H1 (cell line): ENCODE results near the gene TJP3. TPM values are rescaled to one million over a fixed set of nuclear protein-coding genes. Genes with fewer than 3 reads are reported as not detected.

Experiments
- CTCF ChIA-PET: fragments of 300-600 bp; sonication (Branson Sonifier 250); formaldehyde crosslinking; loops from one replicate; lab custom pipeline; 2021; ENCODE audit not compliant: partially characterized antibody; lab: Charles Lee
- POLR2A ChIA-PET: fragments of 300-600 bp; sonication (Branson Sonifier 250); formaldehyde crosslinking; loops from one replicate; lab custom pipeline; 2021; ENCODE audit warnings: inconsistent platforms; ENCODE audit not compliant: partially characterized antibody; lab: Charles Lee
- DNase-seq, 2 experiments: peaks; one replicate each; pipeline versions ENCODE4 v3.0.0 to v3.0.0-alpha.2; 2010 to 2022; ENCODE audit warnings: low spot score in 2 of 2, low read depth in 1 of 2, mixed read lengths in 1 of 2
- FAIRE-seq: peaks from 2 replicates; lab custom pipeline; 2011; peaks lifted over from hg19 to GRCh38; lab: Jason Lieb, UNC
- H2AFZ ChIP-seq: 2 replicates; pipeline ENCODE4 v1.8.1; 2012; ENCODE audit warnings: low read length, inconsistent platforms
- H2AK5ac ChIP-seq: 2 replicates; pipeline ENCODE4 v1.6.1; 2013; ENCODE audit warnings: low read depth, low read length
- H2BK120ac ChIP-seq: replicated peaks from 2 replicates; pipeline ENCODE3; 2013; ENCODE audit warnings: low read depth, low read length, inconsistent platforms
- H2BK12ac ChIP-seq: 2 replicates; pipeline ENCODE4 v1.6.1; 2013; ENCODE audit warnings: low read depth, low read length
- H2BK15ac ChIP-seq: 2 replicates; pipeline ENCODE4 v1.6.1; 2013; ENCODE audit warnings: low read length
- H2BK20ac ChIP-seq: 2 replicates; pipeline ENCODE4 v1.6.1; 2013; ENCODE audit warnings: low read length
- H2BK5ac ChIP-seq: 2 replicates; pipeline ENCODE4 v1.6.1; 2013; ENCODE audit warnings: low read depth, low read length
- H3K14ac ChIP-seq: 2 replicates; pipeline ENCODE4 v1.6.1; 2013; ENCODE audit warnings: inconsistent platforms; ENCODE audit not compliant: insufficient read length
- H3K18ac ChIP-seq: 2 replicates; pipeline ENCODE4 v1.6.1; 2013; ENCODE audit warnings: low read length; ENCODE audit errors: extremely low read depth
- H3K23ac ChIP-seq: 2 replicates; pipeline ENCODE4 v1.6.1; 2013; ENCODE audit warnings: inconsistent platforms; ENCODE audit not compliant: insufficient read length
- H3K23me2 ChIP-seq: 2 replicates; pipeline ENCODE4 v1.6.1; 2013; ENCODE audit warnings: low read depth, low read length
- H3K27ac ChIP-seq: 2 replicates; pipeline ENCODE4 v1.6.1; 2011; ENCODE audit warnings: low read depth, low read length, inconsistent platforms
- H3K27me3 ChIP-seq, 4 experiments: replicated peaks in 1 of 4; 1 replicate in 1 of 4; 2 replicates in 3 of 4; pipeline versions ENCODE4 v1.6.1 to v1.8.1; 2011 to 2013; ENCODE audit warnings: low read length in 3 of 4, mild to moderate bottlenecking in 3 of 4, inconsistent platforms in 2 of 4, mixed read lengths in 2 of 4, moderate library complexity in 1 of 4; ENCODE audit not compliant: control insufficient read depth in 3 of 4, insufficient read depth in 3 of 4; ENCODE audit errors: extremely low read depth in 1 of 4
- H3K36me3 ChIP-seq, 4 experiments: 2 replicates each; pipeline versions ENCODE4 v1.6.1 to v1.8.1; 2011 to 2013; ENCODE audit warnings: mild to moderate bottlenecking in 4 of 4, low read length in 3 of 4, moderate library complexity in 2 of 4, control low read depth in 1 of 4, inconsistent platforms in 1 of 4; ENCODE audit not compliant: insufficient read depth in 4 of 4, control insufficient read depth in 2 of 4
- H3K4ac ChIP-seq: replicated peaks from 2 replicates; pipeline ENCODE3; 2013; ENCODE audit warnings: low read length, low read depth, mixed read lengths, inconsistent platforms; ENCODE audit not compliant: insufficient read length
- H3K4me1 ChIP-seq, 4 experiments: replicated peaks in 1 of 4; 1 replicate in 1 of 4; 2 replicates in 3 of 4; pipeline versions ENCODE4 v1.6.1 to v1.8.1; 2011 to 2013; ENCODE audit warnings: low read length in 3 of 4, inconsistent platforms in 2 of 4, mixed read lengths in 1 of 4; ENCODE audit not compliant: insufficient read depth in 4 of 4, control insufficient read depth in 3 of 4
- H3K4me2 ChIP-seq, 2 experiments: 2 replicates each; pipeline versions ENCODE4 v1.6.1 to v1.8.1; 2011 to 2013; ENCODE audit warnings: low read depth in 2 of 2, low read length in 2 of 2, control low read depth in 1 of 2, inconsistent platforms in 1 of 2, mild to moderate bottlenecking in 1 of 2; ENCODE audit not compliant: insufficient read depth in 1 of 2
- H3K4me3 ChIP-seq, 4 experiments: fragments of 200-600, 300-600 bp in 1 of 4; sonication (generic), shearing (Covaris generic), sonication (Bioruptor Twin) in 1 of 4; 2 replicates each; pipeline versions ENCODE4 v1.5.1 to v1.8.1; 2011 to 2016; ENCODE audit warnings: low read length in 4 of 4, low read depth in 3 of 4, control low read depth in 2 of 4, inconsistent platforms in 2 of 4, mild to moderate bottlenecking in 2 of 4, mixed read lengths in 1 of 4, moderate library complexity in 1 of 4; ENCODE audit not compliant: insufficient read depth in 2 of 4; ENCODE audit errors: extremely low read depth in 1 of 4
- H3K56ac ChIP-seq: replicated peaks from 2 replicates; pipeline ENCODE3; 2013; ENCODE audit warnings: low read depth, mild to moderate bottlenecking, mixed read lengths, low read length, inconsistent platforms; ENCODE audit not compliant: insufficient read length
- H3K79me1 ChIP-seq: 2 replicates; pipeline ENCODE4 v1.6.1; 2013; ENCODE audit warnings: low read depth, low read length, control low read depth
- H3K79me2 ChIP-seq, 2 experiments: 2 replicates each; pipeline versions ENCODE4 v1.6.1 to v1.8.1; 2012 to 2013; ENCODE audit warnings: low read length in 2 of 2, mild to moderate bottlenecking in 2 of 2, inconsistent platforms in 1 of 2; ENCODE audit not compliant: insufficient read depth in 2 of 2, control insufficient read depth in 1 of 2
- H3K9ac ChIP-seq, 4 experiments: replicated peaks in 1 of 4; 1 replicate in 1 of 4; 2 replicates in 3 of 4; pipeline versions ENCODE4 v1.6.1 to v1.8.1; 2011 to 2013; ENCODE audit warnings: low read depth in 3 of 4, low read length in 3 of 4, control low read depth in 2 of 4, mild to moderate bottlenecking in 2 of 4, moderate library complexity in 2 of 4, inconsistent platforms in 1 of 4; ENCODE audit errors: extremely low read depth in 1 of 4
- H3K9me3 ChIP-seq, 2 experiments: 2 replicates each; pipeline versions ENCODE4 v1.6.1 to v1.8.1; 2012 to 2013; ENCODE audit warnings: mild to moderate bottlenecking in 2 of 2, moderate library complexity in 2 of 2, control low read depth in 1 of 2, inconsistent platforms in 1 of 2, low read depth in 1 of 2, low read length in 1 of 2, mixed read lengths in 1 of 2; ENCODE audit not compliant: insufficient read depth in 2 of 2
- H4K20me1 ChIP-seq, 2 experiments: replicated peaks in 1 of 2; 2 replicates each; pipeline versions ENCODE3 to v1.8.1; 2011 to 2013; ENCODE audit warnings: inconsistent platforms in 2 of 2, low read length in 2 of 2, mild to moderate bottlenecking in 1 of 2; ENCODE audit not compliant: insufficient read depth in 2 of 2, control insufficient read depth in 1 of 2
- H4K5ac ChIP-seq: 2 replicates; pipeline ENCODE4 v1.6.1; 2013; ENCODE audit warnings: low read length, low read depth, mixed read lengths, inconsistent platforms; ENCODE audit not compliant: insufficient read length
- H4K8ac ChIP-seq: 2 replicates; pipeline ENCODE4 v1.8.0; 2013; ENCODE audit warnings: mild to moderate bottlenecking, moderate library complexity, low read length, inconsistent platforms; ENCODE audit not compliant: insufficient read depth; ENCODE audit errors: extremely low read depth
- H4K91ac ChIP-seq: replicated peaks from 2 replicates; pipeline ENCODE3; 2013; ENCODE audit warnings: low read length, mixed read lengths, inconsistent platforms; ENCODE audit not compliant: insufficient read length
- CHD2 ChIP-seq: IDR thresholded peaks from 2 replicates; pipeline ENCODE4 v1.6.1; 2012; ENCODE audit warnings: low read length, improper control_type of control experiment
- KDM1A ChIP-seq: fragments of 200-600, 300-600 bp; sonication (generic); IDR thresholded peaks from 2 replicates; pipeline ENCODE4 v1.7.1; 2016; ENCODE audit warnings: mild to moderate bottlenecking, low read length, borderline replicate concordance
- POLR2AphosphoS5 ChIP-seq: IDR thresholded peaks from 2 replicates; pipeline ENCODE4 v1.6.1; 2011; ENCODE audit warnings: low read depth, low read length
- RAD21 ChIP-seq, 2 experiments: IDR thresholded peaks in 1 of 2; conservative IDR thresholded peaks in 1 of 2; 2 replicates each; pipeline ENCODE4 v1.6.1; 2011; ENCODE audit warnings: low read depth in 2 of 2, low read length in 2 of 2, improper control_type of control experiment in 1 of 2, inconsistent platforms in 1 of 2, mild to moderate bottlenecking in 1 of 2, moderate library complexity in 1 of 2
- SIX5 ChIP-seq: IDR thresholded peaks from 2 replicates; pipeline ENCODE4 v1.6.1; 2011; ENCODE audit warnings: mild to moderate bottlenecking, low read depth, low read length
- SP4 ChIP-seq: IDR thresholded peaks from 2 replicates; pipeline ENCODE4 v1.6.1; 2012; ENCODE audit warnings: low read length, inconsistent platforms
- WGBS, 2 experiments: shearing (Covaris generic) in 1 of 2; methylation state at CpG; one replicate each; pipeline versions ENCODE4 v1.1.6 to v1.1.7; 2013 to 2015; ENCODE audit warnings: low lambda C conversion rate in 2 of 2, mixed read lengths in 2 of 2, inconsistent platforms in 1 of 2, low coverage in 1 of 2, missing lambda C conversion rate in 1 of 2; ENCODE audit not compliant: insufficient replicate concordance in 2 of 2, insufficient coverage in 1 of 2, insufficient read length in 1 of 2; ENCODE audit errors: extremely low coverage in 1 of 2, missing lambda C conversion rate in 1 of 2; 5-methylcytosine and 5-hydroxymethylcytosine counted together
- polyA plus RNA-seq, 7 experiments: library from polyadenylated mRNA; depleted of rRNA in 3 of 7; stranded (reverse) in 5 of 7; unstranded in 2 of 7; fragments of >200 nt in 5 of 7; fragments of 200-250 nt in 2 of 7; gene quantifications; 1 replicate in 5 of 7; 2 replicates in 1 of 7; 4 replicates in 1 of 7; pipeline versions ENCODE4 v1.2.1 to v1.2.3, GENCODE V29; 2011 to 2013; ENCODE audit warnings: missing spikeins in 2 of 7, mixed read lengths in 2 of 7
- total RNA-seq: library from RNA; stranded (reverse); fragmentation: NEBNext Ultra II Directional; extraction: Animal tissue kit (Norgen Biotek cat#: 25700); gene quantifications from 2 replicates; pipeline ENCODE4 v1.2.1, GENCODE V29; 2021
- TF ChIP-seq, protein P1 (sequence below): IDR thresholded peaks from 2 replicates; pipeline ENCODE4 v1.6.1; 2012; ENCODE audit warnings: low read length, inconsistent platforms
- TF ChIP-seq, protein P2 (sequence below), 3 experiments: IDR thresholded peaks; 1 replicate in 2 of 3; 2 replicates in 1 of 3; pipeline versions ENCODE4 v1.5.1 to v1.6.1; 2011; ENCODE audit warnings: low read length in 3 of 3, mild to moderate bottlenecking in 3 of 3, inconsistent platforms in 2 of 3, low read depth in 1 of 3, moderate library complexity in 1 of 3; ENCODE audit not compliant: insufficient read depth in 1 of 3; ENCODE audit errors: control extremely low read depth in 1 of 3

The TJP3 gene
- total and polyA plus RNA-seq, 2 of the 8 experiments (the other 6 are each of a cell fraction or from before 2014, with no cell fraction given), result 17.1 to 26.1 TPM

DNA sequence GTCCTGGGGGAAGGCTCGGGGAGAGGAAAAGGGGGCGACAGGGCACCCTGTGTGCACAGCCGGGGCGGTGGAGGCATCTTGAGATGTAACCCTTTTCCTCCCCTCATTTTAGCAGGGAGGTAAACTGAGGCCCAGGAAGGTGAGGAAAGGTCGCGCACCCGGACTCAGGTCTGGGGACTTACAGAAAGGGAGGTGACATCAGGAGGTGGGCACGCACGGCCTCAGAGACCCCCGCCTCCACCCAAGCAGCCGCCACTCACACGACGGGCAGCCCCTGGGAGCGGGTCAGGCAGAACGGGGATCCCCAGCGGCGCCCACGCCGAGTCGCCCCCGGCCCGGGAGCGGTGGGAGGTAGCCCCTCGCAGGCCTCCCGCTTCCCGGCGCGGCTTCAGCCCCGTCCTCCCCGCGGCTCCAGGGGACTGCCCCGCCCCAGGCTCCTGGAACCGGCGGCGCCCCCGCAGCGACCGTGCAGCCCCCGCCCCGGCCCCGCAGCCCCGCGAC is 8.4 kb upstream of the TJP3 start:
- FAIRE-seq (no peak), DNase-seq (no peak)
- H3K79me1 ChIP-seq, result peaks cover 19% of the 10 kb centered on the region
- no peak overlapping the region for H4K5ac ChIP-seq
- H3K18ac ChIP-seq, result no peak overlapping the region
- peaks cover 0 to 8% (median 2%) of the 10 kb centered on the region in 4 experiments; a peak in 3 of 7 replicates for H3K4me1 ChIP-seq
- H3K27me3 ChIP-seq, result no peaks in the 10 kb centered on the region; a peak in 2 of 7 replicates
- no peak overlapping the region for H2AK5ac ChIP-seq
- H2BK5ac ChIP-seq, result no peak overlapping the region
- H3K4me2 ChIP-seq, result peak overlapping the region; percentile 89 to 98
- POLR2A ChIA-PET, result interaction anchor here (0.8 to 1.5 kb wide), 3 partner anchors 12 to 122 kb away, joined by 3 to 6 read pairs (median 4); no protein-coding TSS in a partner anchor
- no peaks in the 10 kb centered on the region for H3K36me3 ChIP-seq
- H3K23me2 ChIP-seq, result peaks cover 3% of the 10 kb centered on the region; the same call in 1 of the 2 replicates
- H3K9ac ChIP-seq, result peak overlapping the region; percentile 23 to 84 (median 38); a peak in 6 of 7 replicates
- no peak overlapping the region for H2BK20ac ChIP-seq
- no peak overlapping the region for H2BK120ac ChIP-seq
- no peak overlapping the region for H3K56ac ChIP-seq
- H2AFZ ChIP-seq, result no peak overlapping the region
- H3K27ac ChIP-seq, result no peak overlapping the region
- peak overlapping the region; percentile 79; the same call in 1 of the 2 replicates for H4K8ac ChIP-seq
- H3K14ac ChIP-seq, result no peak overlapping the region
- no peak overlapping the region for H2BK15ac ChIP-seq
- peak overlapping the region; percentile 59 to 85 (median 72) for H3K4me3 ChIP-seq
- CTCF ChIA-PET, result interaction anchor here (0.6 to 13.9 kb wide), 8 partner anchors 10 to 390 kb away, joined by 3 to 110 read pairs (median 4); partner anchors contain the start of gene TJP3
- peaks cover 5 to 29% of the 10 kb centered on the region in 2 experiments for H4K20me1 ChIP-seq
- H2BK12ac ChIP-seq, result no peak overlapping the region
- H3K9me3 ChIP-seq, result no peaks in the 10 kb centered on the region; a peak in 1 of 4 replicates
- H4K91ac ChIP-seq, result no peak overlapping the region
- peaks cover 0 to 40% of the 10 kb centered on the region in 2 experiments; a peak in 3 of 4 replicates for H3K79me2 ChIP-seq
- no peak overlapping the region for H3K23ac ChIP-seq
- H3K4ac ChIP-seq, result no peak overlapping the region
- 9% methylated on average over 21 of the region's 43 CpGs; no CpG with 5 or more reads in 1 of the 2 experiments for WGBS, 2 experiments
- no peak for TF ChIP-seq SP4
- TF ChIP-seq, protein P1, sequence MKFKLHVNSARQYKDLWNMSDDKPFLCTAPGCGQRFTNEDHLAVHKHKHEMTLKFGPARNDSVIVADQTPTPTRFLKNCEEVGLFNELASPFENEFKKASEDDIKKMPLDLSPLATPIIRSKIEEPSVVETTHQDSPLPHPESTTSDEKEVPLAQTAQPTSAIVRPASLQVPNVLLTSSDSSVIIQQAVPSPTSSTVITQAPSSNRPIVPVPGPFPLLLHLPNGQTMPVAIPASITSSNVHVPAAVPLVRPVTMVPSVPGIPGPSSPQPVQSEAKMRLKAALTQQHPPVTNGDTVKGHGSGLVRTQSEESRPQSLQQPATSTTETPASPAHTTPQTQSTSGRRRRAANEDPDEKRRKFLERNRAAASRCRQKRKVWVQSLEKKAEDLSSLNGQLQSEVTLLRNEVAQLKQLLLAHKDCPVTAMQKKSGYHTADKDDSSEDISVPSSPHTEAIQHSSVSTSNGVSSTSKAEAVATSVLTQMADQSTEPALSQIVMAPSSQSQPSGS, result no peak
- TF ChIP-seq POLR2AphosphoS5, result no peak
- no peak for TF ChIP-seq CHD2
- no peak for TF ChIP-seq RAD21 (IDR thresholded peaks at IDR 0.05 in 1 of 2, conservative IDR thresholded peaks at IDR 0.05 in 1 of 2; ENCODE audit: low read depth in 2 of 2, low read length in 2 of 2)
- TF ChIP-seq SIX5, result no peak
- TF ChIP-seq, protein P2, sequence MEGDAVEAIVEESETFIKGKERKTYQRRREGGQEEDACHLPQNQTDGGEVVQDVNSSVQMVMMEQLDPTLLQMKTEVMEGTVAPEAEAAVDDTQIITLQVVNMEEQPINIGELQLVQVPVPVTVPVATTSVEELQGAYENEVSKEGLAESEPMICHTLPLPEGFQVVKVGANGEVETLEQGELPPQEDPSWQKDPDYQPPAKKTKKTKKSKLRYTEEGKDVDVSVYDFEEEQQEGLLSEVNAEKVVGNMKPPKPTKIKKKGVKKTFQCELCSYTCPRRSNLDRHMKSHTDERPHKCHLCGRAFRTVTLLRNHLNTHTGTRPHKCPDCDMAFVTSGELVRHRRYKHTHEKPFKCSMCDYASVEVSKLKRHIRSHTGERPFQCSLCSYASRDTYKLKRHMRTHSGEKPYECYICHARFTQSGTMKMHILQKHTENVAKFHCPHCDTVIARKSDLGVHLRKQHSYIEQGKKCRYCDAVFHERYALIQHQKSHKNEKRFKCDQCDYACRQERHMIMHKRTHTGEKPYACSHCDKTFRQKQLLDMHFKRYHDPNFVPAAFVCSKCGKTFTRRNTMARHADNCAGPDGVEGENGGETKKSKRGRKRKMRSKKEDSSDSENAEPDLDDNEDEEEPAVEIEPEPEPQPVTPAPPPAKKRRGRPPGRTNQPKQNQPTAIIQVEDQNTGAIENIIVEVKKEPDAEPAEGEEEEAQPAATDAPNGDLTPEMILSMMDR (IDR thresholded peaks at IDR 0.05; ENCODE audit: control extremely low read depth in 1 of 3, insufficient read depth in 1 of 3, low read depth in 1 of 3, low read length in 3 of 3), result no peak
- no peak for TF ChIP-seq KDM1A
